Kidney (tissue), 14 donors: ENCODE results near the gene TUBGCP5. TPM values are rescaled to one million over a fixed set of nuclear protein-coding genes. Genes with fewer than 3 reads are reported as not detected.

Experiments used
- DNase-seq, 5 donors: peaks; one replicate each; pipeline ENCODE4 v3.0.0-alpha.2; 2013 to 2020
- FAIRE-seq: peaks from 2 replicates; lab custom pipeline; 2012; peaks lifted over from hg19 to GRCh38; lab: Jason Lieb, UNC
- H3K27ac ChIP-seq, 2 donors: one replicate each; pipeline ENCODE4 v1.7.0; 2013; ENCODE audit warnings: low read depth in 2 of 2, low read length in 2 of 2, inconsistent platforms in 1 of 2
- H3K27me3 ChIP-seq: one replicate; pipeline ENCODE4 v1.7.1; 2013; ENCODE audit warnings: low read length, inconsistent platforms; ENCODE audit not compliant: control insufficient read depth, insufficient read depth
- H3K36me3 ChIP-seq, 3 donors: one replicate each; pipeline versions ENCODE4 v1.7.0 to v1.7.1; 2013; ENCODE audit warnings: low read length in 3 of 3, control low read depth in 1 of 3, inconsistent platforms in 1 of 3; ENCODE audit not compliant: insufficient read depth in 3 of 3, control insufficient read depth in 2 of 3
- H3K4me1 ChIP-seq, 3 donors: one replicate each; pipeline versions ENCODE4 v1.7.0 to v1.7.1; 2013; ENCODE audit warnings: low read length in 3 of 3, inconsistent platforms in 1 of 3, low read depth in 1 of 3; ENCODE audit not compliant: control insufficient read depth in 2 of 3, insufficient read depth in 2 of 3
- H3K4me3 ChIP-seq, 3 donors: one replicate each; pipeline versions ENCODE4 v1.7.0 to v1.8.1; 2013; ENCODE audit warnings: low read length in 3 of 3, control low read depth in 1 of 3, inconsistent platforms in 1 of 3
- H3K9ac ChIP-seq, 3 donors: one replicate each; pipeline versions ENCODE4 v1.7.0 to v1.7.1; 2013; ENCODE audit warnings: low read length in 3 of 3, control low read depth in 1 of 3, inconsistent platforms in 1 of 3
- H3K9me3 ChIP-seq, 3 donors: one replicate each; pipeline versions ENCODE4 v1.7.0 to v1.7.1; 2013; ENCODE audit warnings: low read length in 3 of 3, control low read depth in 1 of 3, inconsistent platforms in 1 of 3; ENCODE audit not compliant: control insufficient read depth in 2 of 3, insufficient read depth in 1 of 3
- CTCF ChIP-seq: IDR thresholded peaks from 3 replicates; pipeline ENCODE4 v1.5.1; 2012; ENCODE audit warnings: mild to moderate bottlenecking, moderate library complexity, borderline replicate concordance; ENCODE audit not compliant: insufficient read depth; ENCODE audit errors: extremely low read depth
- intact Hi-C: fragments of 100-400 bp; cut with DNase I; formaldehyde crosslinking; loops from one replicate; pipeline ENCODE4 v1.11.1; 2022
- polyA plus RNA-seq: library from polyadenylated mRNA; stranded (reverse); fragments of 350-450 nt; fragmentation: Illumina TruSeq; extraction: RNeasy Lipid Tissue Mini Kit (QIAGEN cat#74804); gene quantifications from one replicate; pipeline ENCODE4 v1.2.3, GENCODE V29; 2014; ENCODE audit warnings: low read depth, low replicate concordance; ENCODE audit not compliant: insufficient read depth
- total RNA-seq: library from RNA; stranded (reverse); fragmentation: NEBNext Ultra II Directional; extraction: Animal tissue kit (Norgen Biotek cat#: 25700); gene quantifications from one replicate; pipeline ENCODE4 v1.2.1, GENCODE V29; 2021
- donor health status: control.
- donor health status: control.
- donor health status: control.
- donor health status: control.
- donor health status: control.
- donor health status: DM: yes; HTN: yes; CAD: no.
- donor health status: Normal renal cell carcinoma (clear cell type).

The TUBGCP5 gene
- total and polyA plus RNA-seq, 2 donors from 2014 or later, result 4.7 to 19.1 TPM

GRCh38 chr15:22954798-22955543 is 84.4 kb downstream of the TUBGCP5 start:
- peaks cover 0 to 17% (median 6%) of the 10 kb centered on the region in 3 donors for H3K4me1 ChIP-seq
- intact Hi-C loops, result loop anchor here (10.0 kb wide), 1 partner anchor 80 kb away; the partner anchor contains the start of gene TUBGCP5

GRCh38 chr15:22954326-22954725 is 85.0 kb downstream of the TUBGCP5 start:
- peaks cover 0 to 11% (median 6%) of the 10 kb centered on the region in 3 donors for H3K4me1 ChIP-seq
- intact Hi-C loops, result loop anchor here (10.0 kb wide), 1 partner anchor 80 kb away; the partner anchor contains the start of gene TUBGCP5
- no peaks in the 10 kb centered on the region for H3K27me3 ChIP-seq
- no peak for TF ChIP-seq CTCF
- no peak for FAIRE-seq
- no peak for DNase-seq
- no peak overlapping the region for H3K9ac ChIP-seq
- H3K36me3 ChIP-seq, result no peaks in the 10 kb centered on the region
- no peaks in the 10 kb centered on the region for H3K9me3 ChIP-seq
- H3K4me3 ChIP-seq, result no peak overlapping the region
- H3K27ac ChIP-seq, result no peak overlapping the region

More at GRCh38 chr15:22954798-22955543, 84.4 kb downstream of the TUBGCP5 start:
- Histone ChIP-seq H3K9ac (no peak overlapping the region), H3K36me3 (no peaks in the 10 kb centered on the region), H3K27ac (no peak overlapping the region), H3K9me3 (no peaks in the 10 kb centered on the region), H3K27me3 (no peaks in the 10 kb centered on the region), H3K4me3 (no peak overlapping the region)
- DNase-seq (no peak), FAIRE-seq (no peak)
- peak; percentile 2 for TF ChIP-seq CTCF

GRCh38 chr15:22952796-22953579 is 86.4 kb downstream of the TUBGCP5 start:
- no peaks in the 10 kb centered on the region for H3K27me3 ChIP-seq
- FAIRE-seq, result no peak
- no peak overlapping the region for H3K9ac ChIP-seq
- H3K36me3 ChIP-seq, result no peaks in the 10 kb centered on the region
- no peak for DNase-seq
- no peaks in the 10 kb centered on the region for H3K9me3 ChIP-seq
- TF ChIP-seq CTCF, result no peak
- peaks cover 0 to 12% (median 6%) of the 10 kb centered on the region in 3 donors for H3K4me1 ChIP-seq
- no peak overlapping the region for H3K27ac ChIP-seq
- intact Hi-C loops, result loop anchor here (10.0 kb wide), 1 partner anchor 82 kb away; the partner anchor contains the start of gene TUBGCP5
- H3K4me3 ChIP-seq, result no peak overlapping the region
